Epidermal melanocyte (primary cell): Measurements from ENCODE around the gene G6PC1.
"Not testable (repeated sequence)": the region's sequence is repeated elsewhere in the genome, so short reads cannot be mapped to it uniquely, and the experiment has no call there.

Source experiments
- DNase-seq: peaks from one replicate; pipeline ENCODE4 v3.0.0; 2011; ENCODE audit warnings: low spot score; ENCODE audit not compliant: insufficient read length

Gene G6PC1

DNA sequence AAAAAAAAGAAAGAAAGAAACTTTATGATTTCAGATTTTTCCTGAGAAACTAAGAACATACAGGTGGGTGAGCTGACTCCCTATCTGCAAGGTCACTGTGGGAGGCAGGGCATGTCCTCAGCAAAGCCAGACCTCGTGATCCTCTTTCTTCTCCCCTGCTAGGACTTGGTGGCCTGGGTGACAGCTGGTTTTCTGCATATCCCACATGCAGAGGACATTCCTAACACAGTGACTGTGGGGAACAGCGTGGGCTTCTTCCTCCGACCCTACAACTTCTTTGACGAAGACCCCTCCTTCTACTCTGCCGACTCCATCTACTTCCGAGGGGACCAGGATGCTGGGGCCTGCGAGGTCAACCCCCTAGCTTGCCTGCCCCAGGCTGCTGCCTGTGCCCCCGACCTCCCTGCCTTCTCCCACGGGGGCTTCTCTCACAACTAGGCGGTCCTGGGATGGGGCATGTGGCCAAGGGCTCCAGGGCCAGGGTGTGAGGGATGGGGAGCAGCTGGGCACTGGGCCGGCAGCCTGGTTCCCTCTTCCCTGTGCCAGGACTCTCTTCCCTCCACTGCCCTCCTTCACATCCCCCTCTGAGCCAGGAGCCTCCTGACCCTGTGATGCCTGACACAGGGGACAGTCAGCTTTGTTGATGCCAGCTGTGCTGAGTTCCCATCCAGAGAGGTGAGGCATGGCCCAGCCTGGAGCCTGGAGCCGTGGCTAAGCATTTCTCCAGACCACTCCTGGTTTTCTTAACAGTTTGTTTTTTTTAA is 26.5 kb upstream of the G6PC1 start:
- DNase-seq, result not testable (repeated sequence)

DNA sequence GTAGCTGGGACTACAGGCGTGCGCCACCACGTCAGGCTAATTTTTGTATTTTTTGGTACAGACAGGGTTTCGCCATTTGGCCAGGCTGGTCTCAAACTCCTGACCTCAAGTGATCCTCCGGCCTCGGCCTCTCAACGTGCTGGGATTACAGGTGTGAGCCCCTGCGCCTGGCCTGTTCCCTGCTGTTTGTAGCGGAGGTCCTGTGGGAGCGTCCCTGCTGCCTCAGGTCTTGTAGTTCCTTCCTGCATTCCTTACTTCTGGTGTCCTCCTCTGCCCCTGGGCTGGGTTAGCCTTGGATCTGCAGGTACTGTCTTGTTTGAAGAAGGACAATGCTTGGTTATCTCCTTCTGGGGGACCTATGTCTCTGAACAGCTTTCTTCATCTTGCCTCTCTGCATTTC is 23.6 kb upstream of the G6PC1 start:
- no peak for DNase-seq

DNA sequence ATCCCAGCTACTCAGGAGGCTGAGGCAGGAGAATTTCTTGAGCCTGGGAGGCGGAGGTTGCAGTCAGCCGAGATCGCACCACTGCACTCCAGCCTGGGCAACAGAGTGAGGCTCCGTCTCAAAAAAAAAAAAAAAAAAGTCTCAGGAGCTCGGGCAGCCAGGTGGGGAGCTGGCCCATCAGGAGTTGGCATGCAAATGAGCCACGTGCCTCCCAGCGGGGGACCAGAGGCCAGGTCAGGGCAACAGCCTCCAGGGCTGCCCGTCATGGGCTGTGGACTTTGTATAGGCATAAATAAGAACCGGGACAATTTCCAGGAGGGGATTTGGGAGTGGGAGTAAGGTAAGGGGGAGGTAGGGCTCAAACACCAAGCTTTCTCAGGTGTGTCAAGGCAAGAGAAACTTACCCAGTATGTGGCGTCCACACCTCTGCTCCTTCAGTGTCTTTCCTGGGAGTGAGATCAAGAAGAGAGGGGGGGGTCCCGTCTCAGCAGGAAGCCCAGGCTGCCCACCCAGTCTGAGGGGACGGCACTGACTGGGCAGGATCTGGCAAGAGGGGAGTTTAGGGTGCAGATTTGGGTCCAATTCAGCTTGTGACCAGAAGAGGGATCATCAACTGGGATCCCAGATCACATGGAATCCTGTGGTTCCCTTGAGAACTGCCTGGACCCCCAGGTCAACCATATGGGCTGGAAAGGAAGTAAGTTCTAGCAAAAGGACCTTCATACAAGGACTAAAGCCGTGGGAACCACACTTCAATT is 22.3 kb upstream of the G6PC1 start:
- DNase-seq, result no peak

- no peak for DNase-seq
Measured at GRCh38 chr17:42878924-42879595, 21.5 kb upstream of the G6PC1 start.

DNA sequence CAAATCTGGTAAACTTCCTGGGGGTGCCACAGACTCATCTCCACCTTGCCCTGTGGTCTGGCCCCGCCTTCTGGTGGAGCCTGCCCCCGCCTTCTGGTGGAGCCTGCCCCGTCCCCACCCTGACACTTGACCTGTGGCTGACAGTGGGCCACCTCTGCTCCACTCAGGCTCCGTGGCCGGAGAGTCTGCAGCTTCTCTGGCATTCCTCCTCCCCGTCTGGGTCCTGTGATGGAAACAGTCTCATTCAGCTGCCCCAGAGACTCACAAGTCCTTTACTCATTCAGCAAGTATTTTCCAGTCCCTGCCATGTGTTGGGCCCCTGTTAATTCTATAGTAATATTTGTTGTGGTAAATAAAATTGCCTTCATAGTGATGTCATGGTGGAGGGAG is 21.0 kb upstream of the G6PC1 start:
- no peak for DNase-seq

DNA sequence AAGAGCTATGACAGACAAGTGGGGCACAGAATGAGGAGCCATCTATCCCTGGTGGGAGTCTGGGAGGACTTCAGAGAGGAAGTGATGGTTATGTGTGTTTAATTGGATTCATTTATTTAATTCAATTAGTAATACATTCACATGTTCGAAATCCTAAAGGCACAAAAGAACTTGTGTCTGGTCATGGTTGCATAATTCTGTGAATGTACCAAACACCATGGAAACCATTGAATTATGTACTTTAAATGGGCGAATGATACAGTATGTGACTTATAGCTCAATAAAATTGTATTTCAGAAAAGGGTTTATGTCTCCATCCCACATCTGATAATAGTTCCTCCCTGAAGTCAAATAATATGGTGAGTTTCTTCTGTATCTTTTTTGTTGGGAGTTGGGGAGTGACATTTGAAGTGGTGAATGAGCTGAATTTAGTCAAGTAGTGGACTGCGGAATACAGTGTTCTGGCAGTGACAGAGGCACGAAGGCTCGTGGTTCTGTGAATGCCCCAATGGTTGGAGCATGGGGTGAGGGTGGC is 19.8 kb upstream of the G6PC1 start:
- DNase-seq, result no peak

GRCh38 chr17:42881706-42882105 is 18.9 kb upstream of the G6PC1 start:
- DNase-seq, result not testable (repeated sequence)

- no peak for DNase-seq
Measured at GRCh38 chr17:42882166-42882565, 18.4 kb upstream of the G6PC1 start.

DNA sequence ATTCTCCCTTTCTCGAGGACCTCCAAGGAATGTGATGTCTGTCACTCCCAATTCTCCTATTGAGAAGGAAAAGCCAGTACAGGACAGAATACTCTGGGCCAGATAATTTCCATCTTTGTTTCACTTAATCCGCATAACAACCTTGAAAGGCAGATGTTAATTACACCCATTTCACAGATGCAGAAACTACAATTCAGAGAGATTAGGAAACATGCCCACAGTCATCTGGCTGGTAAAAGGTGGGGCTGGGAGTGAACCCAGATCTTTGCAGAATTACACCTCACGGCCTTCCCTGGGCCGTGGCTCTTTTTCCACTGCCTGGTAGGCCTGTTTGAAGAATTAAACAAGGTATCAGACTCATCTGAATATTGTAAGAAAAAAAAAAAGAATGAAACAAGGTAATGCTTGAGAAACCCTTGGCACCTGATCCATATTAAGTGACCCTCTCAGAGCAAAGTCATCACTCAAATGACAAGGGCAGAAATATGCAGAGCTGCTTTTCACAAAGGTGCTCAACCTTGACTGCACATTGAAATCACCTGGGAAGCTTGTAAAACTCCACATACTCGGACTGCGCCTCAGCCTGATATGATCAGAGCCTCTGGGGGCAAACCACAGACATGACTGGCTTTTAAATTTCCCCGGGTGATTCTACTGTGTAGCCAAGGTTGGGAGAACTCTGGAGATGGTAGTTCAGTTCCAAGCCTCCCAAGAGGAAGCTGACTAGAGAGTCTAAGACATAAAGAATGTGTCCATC is 16.6 kb upstream of the G6PC1 start:
- DNase-seq, result no peak

DNA sequence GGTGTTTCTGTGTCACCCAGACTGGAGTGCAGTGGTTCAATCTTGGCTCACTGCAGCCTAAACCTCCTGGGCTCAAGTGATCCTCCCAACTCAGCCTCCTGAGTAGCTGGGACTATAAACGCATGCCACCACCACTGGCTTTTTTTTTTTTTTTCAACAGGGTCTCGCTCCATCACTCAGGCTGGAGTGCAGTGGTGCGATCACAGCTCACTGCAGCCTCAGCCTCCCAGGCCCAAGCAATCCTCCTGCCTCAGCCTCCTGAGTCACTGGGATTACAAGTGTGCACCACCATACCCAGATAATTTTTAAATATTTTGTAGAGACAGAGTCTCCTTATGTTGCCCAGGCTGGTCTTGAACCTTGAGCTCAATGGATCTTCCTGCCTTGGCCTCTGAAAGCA is 14.8 kb upstream of the G6PC1 start:
- not testable (repeated sequence) for DNase-seq

DNA sequence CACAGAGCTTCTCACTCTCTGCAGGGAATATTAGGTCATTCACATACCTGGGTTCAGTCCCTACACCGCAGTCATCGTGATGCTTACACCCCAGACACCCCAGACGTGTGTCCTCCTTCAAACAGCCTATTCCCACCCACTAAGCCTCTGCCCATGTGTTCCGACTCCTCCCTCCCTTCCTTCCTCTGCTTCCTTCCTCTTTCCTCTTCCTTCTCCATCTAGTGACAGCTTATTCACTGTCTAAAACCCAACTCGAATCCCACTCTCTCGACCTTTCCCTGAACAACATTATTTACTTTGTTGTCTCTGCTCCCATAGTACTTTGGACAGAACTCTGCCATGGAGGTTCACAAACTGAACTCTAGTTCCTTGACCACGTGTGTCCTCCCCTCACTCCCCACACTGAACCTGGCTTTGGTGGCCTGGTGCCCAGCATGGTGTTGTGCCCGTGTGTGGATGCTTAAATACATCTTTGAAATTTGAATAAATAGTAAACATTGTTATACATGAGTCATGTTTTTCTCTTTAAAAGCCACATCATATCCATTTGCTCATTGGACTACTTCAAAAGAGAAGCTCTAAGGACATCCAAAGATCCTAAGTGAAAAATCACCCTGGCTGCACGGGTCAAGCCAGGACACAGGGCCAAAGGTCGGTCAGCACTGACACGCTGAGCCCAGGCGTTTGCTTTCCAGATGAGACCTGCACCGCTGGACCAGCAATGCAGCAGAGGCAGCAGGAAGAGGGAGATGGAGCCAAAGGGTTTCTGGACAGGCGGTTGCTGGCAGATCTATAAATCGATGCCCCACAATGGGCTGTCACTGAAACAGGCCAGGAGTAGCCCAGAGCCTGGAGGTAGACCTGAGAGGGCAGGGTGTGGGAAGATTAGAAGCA is 14.1 kb upstream of the G6PC1 start:
- DNase-seq, result no peak

GRCh38 chr17:42889809-42890208 is 10.8 kb upstream of the G6PC1 start:
- DNase-seq, result no peak

DNA sequence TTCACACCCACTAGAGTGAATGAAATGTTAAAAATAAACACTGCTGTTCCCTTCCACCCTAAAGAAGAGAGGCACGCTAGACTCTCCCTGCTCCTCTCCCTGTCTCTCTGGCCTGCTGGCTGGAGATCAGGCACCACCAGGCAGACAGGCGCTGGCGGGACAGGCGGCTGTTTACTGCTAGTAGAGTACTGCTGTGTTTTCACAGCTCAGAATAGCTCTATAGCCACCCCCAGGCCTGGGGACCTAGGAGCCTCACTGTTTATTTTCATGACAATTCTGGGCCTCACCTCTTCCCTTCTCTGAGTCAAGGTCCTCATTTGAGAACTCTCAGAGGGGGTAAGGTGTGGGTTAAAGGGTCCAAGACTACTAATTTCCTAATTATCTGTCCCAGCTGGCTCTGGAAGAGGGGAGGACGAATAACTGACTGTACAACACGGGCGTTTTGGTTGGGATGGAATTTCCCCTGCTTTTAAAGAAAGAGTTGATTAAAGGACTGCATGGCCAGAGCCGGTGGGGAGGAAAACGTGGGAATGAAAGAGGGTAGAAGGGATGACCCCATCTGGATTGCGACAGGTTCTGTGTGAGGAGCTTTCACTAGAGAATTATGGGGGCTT is 9.0 kb upstream of the G6PC1 start:
- DNase-seq, result no peak

GRCh38 chr17:42893359-42893758 is 7.2 kb upstream of the G6PC1 start:
- no peak for DNase-seq

- DNase-seq, result no peak
Measured at GRCh38 chr17:42894283-42895184, 6.1 kb upstream of the G6PC1 start.

DNA sequence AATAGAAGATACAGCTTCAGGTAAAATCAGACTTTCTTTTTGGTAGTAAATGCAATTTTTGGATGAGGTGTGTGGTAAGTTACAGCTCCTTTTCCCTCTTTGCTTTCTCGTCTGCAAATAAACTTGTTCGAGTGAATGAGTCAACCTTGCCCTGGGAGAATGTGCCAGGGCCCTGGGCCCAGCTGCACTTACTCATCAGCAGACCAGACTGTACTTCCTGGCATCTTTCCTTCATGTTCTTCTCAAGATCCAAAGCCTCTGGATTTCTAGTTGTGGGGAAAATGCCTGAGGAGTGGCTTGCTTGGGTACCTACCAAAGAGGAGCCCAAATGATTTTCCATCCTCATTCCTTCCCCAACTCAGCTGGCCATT is 5.4 kb upstream of the G6PC1 start:
- no peak for DNase-seq

GRCh38 chr17:42898147-42898811 is 2.3 kb upstream of the G6PC1 start:
- no peak for DNase-seq

- not testable (repeated sequence) for DNase-seq
Measured at GRCh38 chr17:42899981-42900380, 618 bp upstream of the G6PC1 start.
